CD4-positive, CD25-positive, alpha-beta regulatory T cell (primary cell): ENCODE results near the gene SLC38A11. TPM values are rescaled to one million over a fixed set of nuclear protein-coding genes. Genes with fewer than 3 reads are reported as not detected.
"Not testable (repeated sequence)": the region's sequence is repeated elsewhere in the genome, so short reads cannot be mapped to it uniquely, and the experiment has no call there.

Source experiments
- ATAC-seq, 2 donors: fragments of 150-1000 bp; cut with Tn5 transposase; one replicate each; pipeline ENCODE4 v1.10.0; 2021; ENCODE audit warnings: low read depth in 2 of 2, moderate number of reproducible peaks in 2 of 2, moderate library complexity in 1 of 2
- DNase-seq, 3 donors: peaks; one replicate each; pipeline versions ENCODE4 v3.0.0 to v3.0.0-alpha.2; 2012 to 2022; ENCODE audit warnings: mixed read lengths in 1 of 3
- H3K27ac ChIP-seq: one replicate; pipeline ENCODE4 v1.7.0; 2013; ENCODE audit warnings: mild to moderate bottlenecking, low read length; ENCODE audit not compliant: insufficient read depth, poor library complexity, severe bottlenecking
- H3K27me3 ChIP-seq: one replicate; pipeline ENCODE4 v1.7.0; 2013; ENCODE audit warnings: low read length; ENCODE audit not compliant: control insufficient read depth, insufficient read depth
- H3K36me3 ChIP-seq: one replicate; pipeline ENCODE4 v1.7.0; 2013; ENCODE audit warnings: mild to moderate bottlenecking, low read length, moderate library complexity; ENCODE audit not compliant: control insufficient read depth, insufficient read depth
- H3K4me1 ChIP-seq: 2 replicates; pipeline ENCODE4 v1.7.0; 2013; ENCODE audit warnings: mild to moderate bottlenecking, low read length; ENCODE audit not compliant: insufficient read depth, control insufficient read depth, poor library complexity, severe bottlenecking
- H3K4me3 ChIP-seq: one replicate; pipeline ENCODE4 v1.7.0; 2013; ENCODE audit warnings: low read depth, mild to moderate bottlenecking, low read length, moderate library complexity
- H3K9me3 ChIP-seq, 2 experiments: 1 replicate in 1 of 2; 2 replicates in 1 of 2; pipeline ENCODE4 v1.7.0; 2013; ENCODE audit warnings: low read length in 2 of 2, mild to moderate bottlenecking in 1 of 2, moderate library complexity in 1 of 2; ENCODE audit not compliant: control insufficient read depth in 2 of 2
- H3K27ac Mint-ChIP-seq, 3 donors: one replicate each; pipeline ENCODE4 v1.8.0; 2020 to 2022; ENCODE audit warnings: mild to moderate bottlenecking in 3 of 3, mixed read lengths in 3 of 3, moderate library complexity in 2 of 3
- H3K27me3 Mint-ChIP-seq: one replicate; pipeline ENCODE4 v1.8.0; 2022; ENCODE audit warnings: mild to moderate bottlenecking, mixed read lengths
- H3K36me3 Mint-ChIP-seq: one replicate; pipeline ENCODE4 v1.8.0; 2020; ENCODE audit warnings: mixed read lengths
- H3K4me1 Mint-ChIP-seq, 4 donors: one replicate each; pipeline ENCODE4 v1.8.0; 2020 to 2022; ENCODE audit warnings: mixed read lengths in 4 of 4, mild to moderate bottlenecking in 1 of 4
- H3K4me3 Mint-ChIP-seq, 4 donors: one replicate each; pipeline ENCODE4 v1.8.0; 2020 to 2022; ENCODE audit warnings: mild to moderate bottlenecking in 4 of 4, mixed read lengths in 4 of 4, moderate library complexity in 3 of 4
- H3K9me3 Mint-ChIP-seq, 7 donors: one replicate each; pipeline ENCODE4 v1.8.0; 2020 to 2022; ENCODE audit warnings: mixed read lengths in 7 of 7, mild to moderate bottlenecking in 3 of 7, moderate library complexity in 2 of 7
- polyA plus RNA-seq, 4 donors: library from polyadenylated mRNA; unstranded; fragments of 300-500 nt; fragmentation: Illumina TruSeq; gene quantifications; one replicate each; pipeline ENCODE4 v1.2.3, GENCODE V29; 2021
- total RNA-seq: library from RNA; stranded (reverse); gene quantifications from one replicate; pipeline ENCODE4 v1.2.3, GENCODE V29; 2022

The SLC38A11 gene, protein sequence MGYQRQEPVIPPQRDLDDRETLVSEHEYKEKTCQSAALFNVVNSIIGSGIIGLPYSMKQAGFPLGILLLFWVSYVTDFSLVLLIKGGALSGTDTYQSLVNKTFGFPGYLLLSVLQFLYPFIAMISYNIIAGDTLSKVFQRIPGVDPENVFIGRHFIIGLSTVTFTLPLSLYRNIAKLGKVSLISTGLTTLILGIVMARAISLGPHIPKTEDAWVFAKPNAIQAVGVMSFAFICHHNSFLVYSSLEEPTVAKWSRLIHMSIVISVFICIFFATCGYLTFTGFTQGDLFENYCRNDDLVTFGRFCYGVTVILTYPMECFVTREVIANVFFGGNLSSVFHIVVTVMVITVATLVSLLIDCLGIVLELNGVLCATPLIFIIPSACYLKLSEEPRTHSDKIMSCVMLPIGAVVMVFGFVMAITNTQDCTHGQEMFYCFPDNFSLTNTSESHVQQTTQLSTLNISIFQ
- not detected for total RNA-seq
- not detected for polyA plus RNA-seq

DNA sequence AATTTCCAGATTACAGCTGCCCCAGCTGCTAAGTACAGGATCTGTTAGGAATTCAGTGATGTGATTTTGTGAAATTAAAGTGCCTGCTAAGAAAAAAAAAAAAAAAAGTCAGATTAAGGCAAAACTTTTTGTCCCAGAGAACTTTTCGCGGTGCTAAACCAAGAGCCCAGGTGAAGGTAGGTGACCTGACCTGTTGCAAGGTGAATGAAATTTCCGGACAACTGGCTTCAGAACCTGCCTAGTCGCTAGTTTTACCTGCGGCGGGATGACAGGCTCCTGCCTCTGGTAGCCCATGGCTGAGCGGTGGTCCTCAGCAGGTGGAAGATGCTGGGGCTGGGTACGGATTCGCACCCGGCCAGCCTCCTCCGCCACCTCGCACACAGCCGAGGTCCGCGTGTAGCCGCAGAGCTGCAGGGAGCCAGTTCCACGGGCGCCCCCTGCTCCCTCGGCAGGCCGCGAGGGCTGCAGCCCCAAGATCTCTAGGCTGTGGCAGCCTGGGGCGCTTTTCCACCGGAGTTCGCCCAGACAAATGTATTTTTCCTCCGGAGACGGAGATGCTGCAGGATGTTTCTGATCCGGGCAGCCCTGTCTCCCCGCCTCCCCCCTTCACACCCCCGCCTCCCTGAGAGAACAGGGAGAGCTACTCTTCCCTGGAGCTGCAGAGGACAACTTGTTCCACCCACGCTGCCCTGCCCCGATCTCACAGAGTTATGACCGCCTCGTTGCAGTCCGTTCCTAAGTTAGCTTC lies at the start of gene SLC38A11:
TSS of gene SLC38A11 (minus strand) at position 572 of the 748 bp plus-strand sequence. CDS start at position 294, 278 bp downstream.
- peaks cover 0 to 2% (median 0%) of the 10 kb centered on the region in 7 donors for H3K9me3 Mint-ChIP-seq
- ATAC-seq (no peak), DNase-seq (no peak)
- H3K27me3 Mint-ChIP-seq: peaks cover 15% of the 10 kb centered on the region
- no peak within 1 kb of the TSS for H3K27ac ChIP-seq
- no peaks in the 10 kb centered on the region for H3K4me1 ChIP-seq
- peaks cover 7% of the 10 kb centered on the region for H3K27me3 ChIP-seq
- H3K4me3 Mint-ChIP-seq: no peak within 1 kb of the TSS
- H3K4me1 Mint-ChIP-seq: no peaks in the 10 kb centered on the region
- H3K9me3 ChIP-seq: no peaks in the 10 kb centered on the region
- no peaks in the 10 kb centered on the region for H3K36me3 Mint-ChIP-seq
- H3K27ac Mint-ChIP-seq: no peak within 1 kb of the TSS
- H3K36me3 ChIP-seq: no peaks in the 10 kb centered on the region
- H3K4me3 ChIP-seq: no peak within 1 kb of the TSS

- Mint-ChIP-seq H3K4me1 (no peaks in the 10 kb centered on the region), H3K36me3 (no peaks in the 10 kb centered on the region), H3K9me3 (peaks cover 0 to 1% (median 0%) of the 10 kb centered on the region in 7 donors), H3K27me3 (peaks cover 4% of the 10 kb centered on the region), H3K27ac (no peak overlapping the region), H3K4me3 (peak overlapping the region in 1 of 4 donors; percentile 84)
- Histone ChIP-seq H3K36me3 (no peaks in the 10 kb centered on the region), H3K4me1 (no peaks in the 10 kb centered on the region), H3K27ac (no peak overlapping the region), H3K4me3 (no peak overlapping the region), H3K27me3 (no peaks in the 10 kb centered on the region), H3K9me3 (no peaks in the 10 kb centered on the region)
- DNase-seq (no peak), ATAC-seq (no peak)
Observed at GRCh38 chr2:165003443-165004130, 48.3 kb upstream of the SLC38A11 start.

DNA sequence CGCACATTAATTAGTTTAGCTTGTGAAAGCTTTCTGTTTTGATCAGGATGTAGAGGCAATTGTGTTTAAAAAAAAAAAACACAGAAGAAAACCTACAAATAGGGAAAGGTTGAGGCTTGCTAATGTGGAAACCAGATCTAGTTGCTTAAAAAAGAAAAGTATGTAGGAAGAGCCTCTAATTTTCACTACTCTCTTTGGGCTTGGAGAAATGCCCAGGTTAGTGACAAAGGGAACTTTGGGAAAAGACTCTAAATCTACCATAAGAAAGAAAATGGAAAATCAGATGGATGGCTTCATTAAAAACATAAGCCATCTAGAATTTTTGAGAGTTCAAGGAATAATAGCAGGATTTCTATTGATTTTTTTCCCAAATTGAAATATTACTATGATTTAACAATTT lies 47.3 kb upstream of the SLC38A11 start:
- Histone ChIP-seq H3K36me3 (no peaks in the 10 kb centered on the region), H3K9me3 (no peaks in the 10 kb centered on the region)
- no peak for ATAC-seq

GRCh38 chr2:164994664-164995299 lies 39.5 kb upstream of the SLC38A11 start:
- H3K27me3 Mint-ChIP-seq, H3K4me3 ChIP-seq, ATAC-seq, H3K27ac Mint-ChIP-seq, H3K4me3 Mint-ChIP-seq, H3K9me3 Mint-ChIP-seq, H3K27me3 ChIP-seq, H3K36me3 Mint-ChIP-seq, H3K36me3 ChIP-seq, H3K27ac ChIP-seq, H3K4me1 Mint-ChIP-seq, H3K9me3 ChIP-seq, DNase-seq, H3K4me1 ChIP-seq: not testable (repeated sequence)

More for the DNA sequence above, 47.3 kb upstream of the SLC38A11 start:
- Mint-ChIP-seq H3K4me1 (no peaks in the 10 kb centered on the region), H3K27me3 (peaks cover 4% of the 10 kb centered on the region), H3K27ac (no peak overlapping the region), H3K36me3 (no peaks in the 10 kb centered on the region), H3K9me3 (peaks cover 0 to under 1% (median 0%) of the 10 kb centered on the region in 7 donors), H3K4me3 (no peak overlapping the region)
- no peak overlapping the region for H3K4me3 ChIP-seq
- H3K4me1 ChIP-seq: no peaks in the 10 kb centered on the region
- no peak for DNase-seq
- H3K27ac ChIP-seq: no peak overlapping the region
- H3K27me3 ChIP-seq: no peaks in the 10 kb centered on the region

DNA sequence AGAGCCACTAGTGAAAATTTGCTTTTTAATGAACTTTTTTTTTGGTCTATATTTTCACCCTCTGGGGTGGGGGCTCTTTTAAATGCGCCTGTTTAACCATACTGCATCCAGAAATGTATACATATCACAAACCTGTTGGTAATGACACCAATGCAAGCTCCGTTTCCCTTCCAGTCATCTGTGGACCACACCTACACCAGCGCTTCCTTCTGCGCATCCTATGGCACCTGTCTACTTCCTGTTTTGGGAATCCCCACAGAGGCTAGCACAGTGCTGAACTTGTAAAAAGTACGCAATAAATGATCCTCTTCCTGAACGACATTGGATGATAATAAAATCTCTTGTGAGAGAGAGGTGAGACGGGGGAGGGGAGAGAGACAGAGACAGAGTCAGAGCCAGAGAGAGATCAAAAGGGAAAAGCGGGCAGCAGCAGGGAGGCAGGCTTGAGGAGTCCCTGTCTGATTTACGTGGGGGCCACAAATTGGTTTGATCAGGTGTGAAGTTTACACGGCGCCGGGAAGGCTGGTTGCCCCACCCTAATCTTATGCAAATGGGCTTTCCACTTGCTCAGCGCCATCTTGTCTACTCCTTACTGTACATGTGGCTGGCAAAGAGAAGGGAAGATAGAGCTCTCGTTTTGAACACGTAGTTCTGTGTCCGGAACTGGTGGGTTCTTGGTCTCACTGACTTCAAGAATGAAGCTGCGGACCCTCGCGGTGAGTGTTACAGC lies 38.1 kb upstream of the SLC38A11 start:
- Mint-ChIP-seq H3K9me3 (peaks cover 0 to 1% (median 0%) of the 10 kb centered on the region in 7 donors), H3K36me3 (no peaks in the 10 kb centered on the region), H3K27me3 (peaks cover 5% of the 10 kb centered on the region), H3K4me1 (peaks cover 0 to 14% (median 6%) of the 10 kb centered on the region in 4 donors), H3K27ac (no peak overlapping the region), H3K4me3 (no peak overlapping the region)
- H3K27me3 ChIP-seq: no peaks in the 10 kb centered on the region
- no peak overlapping the region for H3K4me3 ChIP-seq
- no peak overlapping the region for H3K27ac ChIP-seq
- H3K9me3 ChIP-seq: no peaks in the 10 kb centered on the region
- no peaks in the 10 kb centered on the region for H3K4me1 ChIP-seq
- DNase-seq: no peak
- no peaks in the 10 kb centered on the region for H3K36me3 ChIP-seq
- no peak for ATAC-seq

- DNase-seq: peak; percentile 12 to 64 (median 46)
- Histone ChIP-seq H3K4me1 (no peaks in the 10 kb centered on the region), H3K9me3 (no peaks in the 10 kb centered on the region), H3K4me3 (no peak overlapping the region), H3K27ac (no peak overlapping the region), H3K27me3 (no peaks in the 10 kb centered on the region), H3K36me3 (no peaks in the 10 kb centered on the region)
- H3K27ac Mint-ChIP-seq: no peak overlapping the region
- peaks cover 0 to 1% (median 0%) of the 10 kb centered on the region in 7 donors for H3K9me3 Mint-ChIP-seq
- no peak overlapping the region for H3K4me3 Mint-ChIP-seq
- peaks cover 0 to 16% (median 6%) of the 10 kb centered on the region in 4 donors for H3K4me1 Mint-ChIP-seq
- H3K27me3 Mint-ChIP-seq: peaks cover 5% of the 10 kb centered on the region
- no peaks in the 10 kb centered on the region for H3K36me3 Mint-ChIP-seq
- ATAC-seq: peak; percentile 52 to 63
Observed at GRCh38 chr2:164992818-164993217, 37.5 kb upstream of the SLC38A11 start.

DNA sequence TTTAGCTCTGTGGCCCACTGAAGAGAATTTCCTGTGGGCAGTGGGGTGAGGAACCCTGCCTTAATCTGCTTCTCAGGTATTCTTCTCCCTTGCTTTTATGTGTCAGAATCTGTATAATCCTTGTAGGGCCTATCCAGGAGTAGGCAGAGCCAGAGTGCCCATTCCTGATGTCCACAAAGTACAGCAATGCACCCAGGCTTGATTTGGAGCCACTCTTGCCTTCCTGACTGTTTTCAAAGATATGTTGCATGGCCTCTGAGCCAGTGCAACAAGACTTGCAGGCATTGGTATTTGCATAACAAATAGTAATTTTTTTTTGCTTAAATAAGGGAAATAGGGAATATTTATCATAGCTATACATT lies 36.7 kb upstream of the SLC38A11 start:
- peaks cover 0 to 16% (median 6%) of the 10 kb centered on the region in 4 donors for H3K4me1 Mint-ChIP-seq
- not testable (repeated sequence) for ATAC-seq, H3K27me3 ChIP-seq, H3K4me1 ChIP-seq, H3K36me3 ChIP-seq, H3K36me3 Mint-ChIP-seq, H3K27me3 Mint-ChIP-seq, DNase-seq, H3K4me3 ChIP-seq, H3K27ac Mint-ChIP-seq, H3K27ac ChIP-seq, H3K9me3 ChIP-seq, H3K9me3 Mint-ChIP-seq, H3K4me3 Mint-ChIP-seq
